Purkinje cell (primary cell): ENCODE data around the gene TRIM56. TPM values are rescaled to one million over a fixed set of nuclear protein-coding genes. Genes with fewer than 3 reads are reported as not detected.

ENCODE experiments used
- polyA plus RNA-seq: library from polyadenylated mRNA; unstranded; fragments of >200 nt; fragmentation: Nextera tagmentation; gene quantifications from 2 replicates; pipeline ENCODE4 v1.2.1, GENCODE V29; 2014

The TRIM56 gene, protein sequence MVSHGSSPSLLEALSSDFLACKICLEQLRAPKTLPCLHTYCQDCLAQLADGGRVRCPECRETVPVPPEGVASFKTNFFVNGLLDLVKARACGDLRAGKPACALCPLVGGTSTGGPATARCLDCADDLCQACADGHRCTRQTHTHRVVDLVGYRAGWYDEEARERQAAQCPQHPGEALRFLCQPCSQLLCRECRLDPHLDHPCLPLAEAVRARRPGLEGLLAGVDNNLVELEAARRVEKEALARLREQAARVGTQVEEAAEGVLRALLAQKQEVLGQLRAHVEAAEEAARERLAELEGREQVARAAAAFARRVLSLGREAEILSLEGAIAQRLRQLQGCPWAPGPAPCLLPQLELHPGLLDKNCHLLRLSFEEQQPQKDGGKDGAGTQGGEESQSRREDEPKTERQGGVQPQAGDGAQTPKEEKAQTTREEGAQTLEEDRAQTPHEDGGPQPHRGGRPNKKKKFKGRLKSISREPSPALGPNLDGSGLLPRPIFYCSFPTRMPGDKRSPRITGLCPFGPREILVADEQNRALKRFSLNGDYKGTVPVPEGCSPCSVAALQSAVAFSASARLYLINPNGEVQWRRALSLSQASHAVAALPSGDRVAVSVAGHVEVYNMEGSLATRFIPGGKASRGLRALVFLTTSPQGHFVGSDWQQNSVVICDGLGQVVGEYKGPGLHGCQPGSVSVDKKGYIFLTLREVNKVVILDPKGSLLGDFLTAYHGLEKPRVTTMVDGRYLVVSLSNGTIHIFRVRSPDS
- 0.06 and 0.19 TPM in 2 replicates for polyA plus RNA-seq

DNA sequence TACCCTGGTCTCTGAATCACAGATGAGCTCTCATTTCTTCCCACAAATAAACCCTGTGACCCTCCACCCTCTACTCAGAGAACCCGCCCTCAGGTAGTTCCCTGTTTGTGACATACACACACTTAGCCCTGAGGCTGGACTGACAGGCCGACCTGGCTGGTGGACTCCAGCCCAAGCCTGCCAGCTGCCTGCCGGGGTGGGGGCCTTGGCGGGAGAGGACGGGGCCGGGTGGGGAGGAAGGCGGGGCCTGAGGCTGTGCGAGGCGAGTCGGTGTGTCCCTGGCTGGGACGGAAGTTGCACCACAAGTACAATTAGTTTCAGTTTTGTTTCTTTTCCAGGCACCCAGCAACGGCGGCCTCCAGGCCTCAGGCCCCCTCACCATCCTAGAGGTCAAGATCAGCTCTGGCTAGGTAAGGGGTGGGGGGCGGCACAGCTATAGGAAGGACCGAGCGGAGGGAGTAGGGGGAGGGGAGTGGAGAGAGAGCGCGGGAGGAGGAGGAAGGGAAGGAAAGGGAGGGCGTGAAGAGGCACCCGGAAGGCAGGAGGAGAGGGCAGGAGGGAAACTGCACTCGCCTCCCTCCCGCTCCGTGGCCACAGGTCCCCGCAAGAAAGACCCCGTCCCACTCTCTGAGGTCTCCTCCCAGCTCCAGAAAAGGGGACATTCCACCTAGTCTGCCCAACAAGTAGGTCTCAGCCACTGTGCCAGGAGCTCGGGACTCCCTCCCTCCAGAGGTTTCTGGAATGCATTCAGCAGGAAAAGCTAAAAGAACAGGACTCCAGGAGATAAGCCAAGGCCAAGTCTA, at the start of gene TRIM56:
TSS of gene TRIM56 (plus strand) at position 320 of the 803 bp plus-strand sequence. CDS start 1,832 bp downstream, outside the sequence.

DNA sequence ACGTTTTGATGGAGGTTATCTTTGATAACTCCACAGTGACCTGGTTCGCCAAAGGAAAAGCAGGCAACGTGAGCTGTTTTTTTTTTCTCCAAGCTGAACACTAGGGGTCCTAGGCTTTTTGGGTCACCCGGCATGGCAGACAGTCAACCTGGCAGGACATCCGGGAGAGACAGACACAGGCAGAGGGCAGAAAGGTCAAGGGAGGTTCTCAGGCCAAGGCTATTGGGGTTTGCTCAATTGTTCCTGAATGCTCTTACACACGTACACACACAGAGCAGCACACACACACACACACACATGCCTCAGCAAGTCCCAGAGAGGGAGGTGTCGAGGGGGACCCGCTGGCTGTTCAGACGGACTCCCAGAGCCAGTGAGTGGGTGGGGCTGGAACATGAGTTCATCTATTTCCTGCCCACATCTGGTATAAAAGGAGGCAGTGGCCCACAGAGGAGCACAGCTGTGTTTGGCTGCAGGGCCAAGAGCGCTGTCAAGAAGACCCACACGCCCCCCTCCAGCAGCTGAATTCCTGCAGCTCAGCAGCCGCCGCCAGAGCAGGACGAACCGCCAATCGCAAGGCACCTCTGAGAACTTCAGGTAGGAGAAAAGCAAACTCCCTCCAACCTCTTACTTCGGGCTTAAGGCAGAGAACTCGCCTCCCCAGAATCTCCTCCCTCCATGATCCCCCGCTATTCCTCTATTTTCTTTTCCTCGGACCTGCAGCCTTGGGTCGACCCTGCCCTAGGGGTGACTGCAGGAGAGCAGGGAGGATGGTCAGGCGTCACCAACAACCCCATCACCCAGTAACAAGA, 41.6 kb downstream of the TRIM56 start, which contains the start of gene SERPINE1:
TSS of gene SERPINE1 (plus strand) at position 454 of the 809 bp plus-strand sequence. CDS start 1,290 bp downstream, outside the sequence.

Other genes with a start within 250 kb of the TRIM56 start
- 0.47 and 2.5 TPM in 2 replicates for gene SLC12A9, start 232.8 kb upstream of the TRIM56 start, polyA plus RNA-seq
- 0.79 and 2.0 TPM in 2 replicates for gene TRIP6, start 218.1 kb upstream of the TRIM56 start, polyA plus RNA-seq
- 14.1 and 14.3 TPM in 2 replicates for gene SRRT, start 210.4 kb upstream of the TRIM56 start, polyA plus RNA-seq
- not detected in 2 replicates for gene UFSP1, start 195.8 kb upstream of the TRIM56 start, polyA plus RNA-seq
- 0.73 and 1.6 TPM in 2 replicates for gene ACHE, start 189.6 kb upstream of the TRIM56 start, polyA plus RNA-seq
- gene MUC3A, start 135.9 kb upstream of the TRIM56 start, polyA plus RNA-seq = not detected in 2 replicates
- gene MUC12, start 115.9 kb upstream of the TRIM56 start, polyA plus RNA-seq = 1.5 TPM in 1 of 2 replicates, not detected in the other
- not detected in 2 replicates for gene MUC17, start 65.4 kb upstream of the TRIM56 start, polyA plus RNA-seq
- not detected in 2 replicates for gene SERPINE1, start 41.6 kb downstream of the TRIM56 start, polyA plus RNA-seq
- gene AP1S1, start 69.0 kb downstream of the TRIM56 start, polyA plus RNA-seq = 5.8 and 8.2 TPM in 2 replicates
- gene VGF, start 80.1 kb downstream of the TRIM56 start, polyA plus RNA-seq = 0.20 and 10.7 TPM in 2 replicates
- not detected in 2 replicates for gene NAT16, start 94.8 kb downstream of the TRIM56 start, polyA plus RNA-seq
- not detected in 2 replicates for gene MOGAT3, start 115.6 kb downstream of the TRIM56 start, polyA plus RNA-seq
- gene PLOD3, start 132.1 kb downstream of the TRIM56 start, polyA plus RNA-seq = 0.55 TPM in 1 of 2 replicates, not detected in the other
- 41.7 and 43.6 TPM in 2 replicates for gene ZNHIT1, start 132.7 kb downstream of the TRIM56 start, polyA plus RNA-seq
- 1.5 TPM in 1 of 2 replicates, not detected in the other for gene CLDN15, start 152.3 kb downstream of the TRIM56 start, polyA plus RNA-seq
- 176 and 223 TPM in 2 replicates for gene FIS1, start 159.6 kb downstream of the TRIM56 start, polyA plus RNA-seq
- 62.4 and 104 TPM in 2 replicates for gene IFT22, start 236.3 kb downstream of the TRIM56 start, polyA plus RNA-seq